Measurements from ENCODE around the gene AIPL1.

The AIPL1 gene

GRCh38 chr17:6413065-6413464 is 21.9 kb downstream of the AIPL1 start:
- peak; percentile 19 for DNase-seq

- no peak for DNase-seq
Measured at GRCh38 chr17:6408735-6409134, 26.2 kb downstream of the AIPL1 start.

- no peak for DNase-seq
Measured at GRCh38 chr17:6408276-6408675, 26.6 kb downstream of the AIPL1 start.

- DNase-seq: no peak
Measured at GRCh38 chr17:6402258-6402657, 32.7 kb downstream of the AIPL1 start.

- DNase-seq: no peak
Measured at GRCh38 chr17:6398955-6399354, 36.0 kb downstream of the AIPL1 start.

- no peak for DNase-seq
Measured at GRCh38 chr17:6394055-6394606, 40.8 kb downstream of the AIPL1 start.

- no peak for DNase-seq
Measured at GRCh38 chr17:6393351-6393952, 41.5 kb downstream of the AIPL1 start.

- no peak for DNase-seq
Measured at GRCh38 chr17:6392609-6393350, 42.1 kb downstream of the AIPL1 start.

- DNase-seq: no peak
Measured at GRCh38 chr17:6388416-6388815, 46.5 kb downstream of the AIPL1 start.

- DNase-seq: no peak
Measured at GRCh38 chr17:6387858-6388257, 47.1 kb downstream of the AIPL1 start.

GRCh38 chr17:6387442-6387841 is 47.5 kb downstream of the AIPL1 start:
- DNase-seq: no peak

GRCh38 chr17:6386041-6386630 is 48.8 kb downstream of the AIPL1 start:
- DNase-seq: no peak

- no peak for DNase-seq
Measured at GRCh38 chr17:6384481-6384880, 50.4 kb downstream of the AIPL1 start.

- no peak for DNase-seq
Measured at GRCh38 chr17:6381526-6382465, 53.1 kb downstream of the AIPL1 start.

- no peak for DNase-seq
Measured at GRCh38 chr17:6380915-6381438, 53.9 kb downstream of the AIPL1 start.

- no peak for DNase-seq
Measured at GRCh38 chr17:6377906-6378305, 57.0 kb downstream of the AIPL1 start.

GRCh38 chr17:6376931-6377361 is 58.0 kb downstream of the AIPL1 start:
- no peak for DNase-seq

- no peak for DNase-seq
Measured at GRCh38 chr17:6374761-6375312, 60.1 kb downstream of the AIPL1 start.

- no peak for DNase-seq
Measured at GRCh38 chr17:6374271-6374691, 60.6 kb downstream of the AIPL1 start.
